Measurements from ENCODE around the gene FAM107A. TPM values are rescaled to one million over a fixed set of nuclear protein-coding genes. Genes with fewer than 3 reads are reported as not detected.
A peak's percentile ranks its signal among the peaks of the same experiment; 100 is the strongest.

Gene FAM107A
- total and polyA plus RNA-seq, 2 of the 13 experiments (the other 11 are each of a cell fraction or from before 2014, with no cell fraction given), result not detected

- TF ChIP-seq TCF7L2 (IDR thresholded peaks at IDR 0.05; ENCODE audit: low read depth, low read length) (no peak), ONECUT2 (CRISPR knock-in tag; IDR thresholded peaks at IDR 0.05) (no peak), HNRNPH1 (optimal IDR thresholded peaks at IDR 0.05; ENCODE audit: low read depth, low read length) (no peak), CCAR2 (optimal IDR thresholded peaks at IDR 0.05; ENCODE audit: low read depth, low read length) (no peak), KLF6 (CRISPR knock-in tag; IDR thresholded peaks at IDR 0.05) (no peak), JDP2 (CRISPR knock-in tag; IDR thresholded peaks at IDR 0.05; ENCODE audit: borderline replicate concordance) (no peak), NCOR1 (IDR thresholded peaks at IDR 0.05; ENCODE audit: borderline replicate concordance, low read length) (peak; percentile 78; the same call in 1 of the 2 replicates), ELF3 (CRISPR knock-in tag; IDR thresholded peaks at IDR 0.05) (no peak), ZSCAN30 (CRISPR knock-in tag; IDR thresholded peaks at IDR 0.05) (no peak), ZNF17 (CRISPR knock-in tag; IDR thresholded peaks at IDR 0.05) (no peak), AKNA (CRISPR knock-in tag; IDR thresholded peaks at IDR 0.05; ENCODE audit: borderline replicate concordance) (no peak), RARA (CRISPR knock-in tag; IDR thresholded peaks at IDR 0.05) (no peak), CEBPB (IDR thresholded peaks at IDR 0.05; ENCODE audit: borderline replicate concordance, low read depth, low read length) (peak; percentile 79), STAG1 (CRISPR knock-in tag; IDR thresholded peaks at IDR 0.05) (no peak), SIN3B (IDR thresholded peaks at IDR 0.05; ENCODE audit: low read length) (no peak), ZNF660 (CRISPR knock-in tag; IDR thresholded peaks at IDR 0.05; ENCODE audit: borderline replicate concordance, low read depth) (no peak), ATF6 (CRISPR knock-in tag; conservative IDR thresholded peaks at IDR 0.05) (no peak), JUN (CRISPR knock-in tag; IDR thresholded peaks at IDR 0.05) (no peak)
- TF ChIP-seq, protein P1, sequence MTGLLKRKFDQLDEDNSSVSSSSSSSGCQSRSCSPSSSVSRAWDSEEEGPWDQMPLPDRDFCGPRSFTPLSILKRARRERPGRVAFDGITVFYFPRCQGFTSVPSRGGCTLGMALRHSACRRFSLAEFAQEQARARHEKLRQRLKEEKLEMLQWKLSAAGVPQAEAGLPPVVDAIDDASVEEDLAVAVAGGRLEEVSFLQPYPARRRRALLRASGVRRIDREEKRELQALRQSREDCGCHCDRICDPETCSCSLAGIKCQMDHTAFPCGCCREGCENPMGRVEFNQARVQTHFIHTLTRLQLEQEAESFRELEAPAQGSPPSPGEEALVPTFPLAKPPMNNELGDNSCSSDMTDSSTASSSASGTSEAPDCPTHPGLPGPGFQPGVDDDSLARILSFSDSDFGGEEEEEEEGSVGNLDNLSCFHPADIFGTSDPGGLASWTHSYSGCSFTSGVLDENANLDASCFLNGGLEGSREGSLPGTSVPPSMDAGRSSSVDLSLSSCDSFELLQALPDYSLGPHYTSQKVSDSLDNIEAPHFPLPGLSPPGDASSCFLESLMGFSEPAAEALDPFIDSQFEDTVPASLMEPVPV (CRISPR knock-in tag; IDR thresholded peaks at IDR 0.05), result no peak
- TF ChIP-seq, protein P2, sequence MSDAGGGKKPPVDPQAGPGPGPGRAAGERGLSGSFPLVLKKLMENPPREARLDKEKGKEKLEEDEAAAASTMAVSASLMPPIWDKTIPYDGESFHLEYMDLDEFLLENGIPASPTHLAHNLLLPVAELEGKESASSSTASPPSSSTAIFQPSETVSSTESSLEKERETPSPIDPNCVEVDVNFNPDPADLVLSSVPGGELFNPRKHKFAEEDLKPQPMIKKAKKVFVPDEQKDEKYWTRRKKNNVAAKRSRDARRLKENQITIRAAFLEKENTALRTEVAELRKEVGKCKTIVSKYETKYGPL (CRISPR knock-in tag; IDR thresholded peaks at IDR 0.05), result no peak
- TF ChIP-seq, protein P3, sequence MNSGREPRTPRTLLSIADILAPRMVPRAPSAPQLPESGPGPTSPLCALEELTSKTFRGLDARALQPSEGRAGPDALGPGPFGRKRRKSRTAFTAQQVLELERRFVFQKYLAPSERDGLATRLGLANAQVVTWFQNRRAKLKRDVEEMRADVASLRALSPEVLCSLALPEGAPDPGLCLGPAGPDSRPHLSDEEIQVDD (CRISPR knock-in tag; IDR thresholded peaks at IDR 0.05; ENCODE audit: borderline replicate concordance), result no peak
These were observed 58.9 kb downstream of the FAM107A start (continued) for GRCh38 chr3:58518291-58518789.

Measured in HepG2 (cell line).